ENCODE data around the gene UNKL.
"Not testable (repeated sequence)": the region's sequence is repeated elsewhere in the genome, so short reads cannot be mapped to it uniquely, and the experiment has no call there.

UNKL gene

GRCh38 chr16:1335996-1336395 lies 78.5 kb downstream of the UNKL start:
- no peak for DNase-seq

GRCh38 chr16:1335211-1335971 lies 79.1 kb downstream of the UNKL start:
- no peak for DNase-seq

GRCh38 chr16:1334739-1335138 lies 79.8 kb downstream of the UNKL start:
- no peak for DNase-seq

- DNase-seq, result no peak
Measured at GRCh38 chr16:1333854-1334700, 80.4 kb downstream of the UNKL start.

- DNase-seq, result peak; percentile 58
Measured at GRCh38 chr16:1333149-1333812, 81.2 kb downstream of the UNKL start, which contains the start of gene BAIAP3. Gene BAIAP3, plus strand, starts transcription at chr16:1333645. Its CDS starts 4,905 bp downstream, at chr16:1338550.

- no peak for DNase-seq
Measured at GRCh38 chr16:1332618-1333148, 81.8 kb downstream of the UNKL start.

GRCh38 chr16:1331712-1332617 lies 82.5 kb downstream of the UNKL start:
- peak; percentile 21 for DNase-seq

- no peak for DNase-seq
Measured at GRCh38 chr16:1330931-1331711, 83.4 kb downstream of the UNKL start.

- DNase-seq, result no peak
Measured at GRCh38 chr16:1330260-1330914, 84.1 kb downstream of the UNKL start.

- not testable (repeated sequence) for DNase-seq
Measured at GRCh38 chr16:1328961-1329360, 85.5 kb downstream of the UNKL start.

- not testable (repeated sequence) for DNase-seq
Measured at GRCh38 chr16:1328136-1328535, 86.4 kb downstream of the UNKL start.

- no peak for DNase-seq
Measured at GRCh38 chr16:1327619-1327947, 86.9 kb downstream of the UNKL start.

GRCh38 chr16:1326946-1327618 lies 87.4 kb downstream of the UNKL start:
- DNase-seq, result no peak

GRCh38 chr16:1326391-1326790 lies 88.1 kb downstream of the UNKL start:
- DNase-seq, result no peak

GRCh38 chr16:1325673-1326371 lies 88.7 kb downstream of the UNKL start:
- DNase-seq, result no peak

- no peak for DNase-seq
Measured at GRCh38 chr16:1325261-1325660, 89.2 kb downstream of the UNKL start.

- no peak for DNase-seq
Measured at GRCh38 chr16:1324286-1324826, 90.1 kb downstream of the UNKL start.

- DNase-seq, result no peak
Measured at GRCh38 chr16:1323296-1324239, 90.9 kb downstream of the UNKL start.

Data from T-helper 9 cell (primary cell).